Ascending aorta (tissue), 2 donors: ENCODE measurements around the gene COL8A2. TPM values are rescaled to one million over a fixed set of nuclear protein-coding genes. Genes with fewer than 3 reads are reported as not detected.

Source experiments
- DNase-seq, 2 donors: peaks; one replicate each; pipeline ENCODE4 v3.0.0-alpha.2; 2019; ENCODE audit warnings: low spot score in 2 of 2
- H3K27ac ChIP-seq, 2 donors: fragments of 200-600 bp; sonication (generic); one replicate each; pipeline ENCODE4 v1.5.1; 2016 to 2017; ENCODE audit warnings: mild to moderate bottlenecking in 1 of 2
- H3K27me3 ChIP-seq: fragments of 200-600 bp; sonication (generic); one replicate; pipeline ENCODE4 v1.5.1; 2017
- H3K36me3 ChIP-seq, 2 donors: fragments of 200-600 bp; sonication (generic); one replicate each; pipeline ENCODE4 v1.5.1; 2016
- H3K4me1 ChIP-seq, 2 donors: fragments of 200-600 bp; sonication (generic); one replicate each; pipeline ENCODE4 v1.5.1; 2016 to 2017; ENCODE audit warnings: mild to moderate bottlenecking in 1 of 2
- H3K4me3 ChIP-seq, 2 donors: fragments of 200-600 bp; sonication (generic); one replicate each; pipeline ENCODE4 v1.5.1; 2016 to 2017; ENCODE audit warnings: mild to moderate bottlenecking in 1 of 2
- H3K9me3 ChIP-seq, 2 donors: fragments of 200-600 bp; sonication (generic); one replicate each; pipeline ENCODE4 v1.5.1; 2016
- intact Hi-C: fragments of 100-400 bp; cut with DNase I; formaldehyde crosslinking; loops from one replicate; pipeline ENCODE4 v1.15.1; 2023
- total RNA-seq: library from RNA; depleted of rRNA; stranded (reverse); fragments of >200 nt; gene quantifications from one replicate; pipeline ENCODE4 v1.1.0, GENCODE V29; 2016
- TF ChIP-seq, protein P1 (sequence below), 3 experiments: fragments of 200-600 bp in 2 of 3; fragments of 450-650 bp in 1 of 3; sonication (generic) in 2 of 3; IDR thresholded peaks; one replicate each; pipeline ENCODE4 v1.5.1; 2016 to 2019; ENCODE audit warnings: antibody characterized with exemption in 3 of 3, mild to moderate bottlenecking in 1 of 3, moderate library complexity in 1 of 3

The COL8A2 gene
- total RNA-seq, 1 donor from 2014 or later: 41.7 TPM

- Histone ChIP-seq H3K4me1 (peaks cover 4 to 9% of the 10 kb centered on the region in 2 donors), H3K4me3 (no peak overlapping the region), H3K27ac (no peak overlapping the region), H3K9me3 (no peaks in the 10 kb centered on the region), H3K36me3 (peaks cover 28 to 34% of the 10 kb centered on the region in 2 donors), H3K27me3 (no peaks in the 10 kb centered on the region)
- intact Hi-C loops: no loop called here
- no peak for DNase-seq
- TF ChIP-seq, protein P1, sequence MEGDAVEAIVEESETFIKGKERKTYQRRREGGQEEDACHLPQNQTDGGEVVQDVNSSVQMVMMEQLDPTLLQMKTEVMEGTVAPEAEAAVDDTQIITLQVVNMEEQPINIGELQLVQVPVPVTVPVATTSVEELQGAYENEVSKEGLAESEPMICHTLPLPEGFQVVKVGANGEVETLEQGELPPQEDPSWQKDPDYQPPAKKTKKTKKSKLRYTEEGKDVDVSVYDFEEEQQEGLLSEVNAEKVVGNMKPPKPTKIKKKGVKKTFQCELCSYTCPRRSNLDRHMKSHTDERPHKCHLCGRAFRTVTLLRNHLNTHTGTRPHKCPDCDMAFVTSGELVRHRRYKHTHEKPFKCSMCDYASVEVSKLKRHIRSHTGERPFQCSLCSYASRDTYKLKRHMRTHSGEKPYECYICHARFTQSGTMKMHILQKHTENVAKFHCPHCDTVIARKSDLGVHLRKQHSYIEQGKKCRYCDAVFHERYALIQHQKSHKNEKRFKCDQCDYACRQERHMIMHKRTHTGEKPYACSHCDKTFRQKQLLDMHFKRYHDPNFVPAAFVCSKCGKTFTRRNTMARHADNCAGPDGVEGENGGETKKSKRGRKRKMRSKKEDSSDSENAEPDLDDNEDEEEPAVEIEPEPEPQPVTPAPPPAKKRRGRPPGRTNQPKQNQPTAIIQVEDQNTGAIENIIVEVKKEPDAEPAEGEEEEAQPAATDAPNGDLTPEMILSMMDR (IDR thresholded peaks at IDR 0.05): no peak
Measured at GRCh38 chr1:36168514-36168913, 43.5 kb upstream of the COL8A2 start.

GRCh38 chr1:36166938-36167905 lies 42.2 kb upstream of the COL8A2 start:
- Histone ChIP-seq H3K27ac (peak overlapping the region in 1 of 2 donors; percentile 44), H3K9me3 (no peaks in the 10 kb centered on the region), H3K4me3 (no peak overlapping the region), H3K27me3 (no peaks in the 10 kb centered on the region), H3K4me1 (peaks cover 9 to 18% of the 10 kb centered on the region in 2 donors), H3K36me3 (peaks cover 15 to 21% of the 10 kb centered on the region in 2 donors)
- intact Hi-C loops: no loop called here
- TF ChIP-seq, protein P1 (IDR thresholded peaks at IDR 0.05): no peak
- no peak for DNase-seq

DNA sequence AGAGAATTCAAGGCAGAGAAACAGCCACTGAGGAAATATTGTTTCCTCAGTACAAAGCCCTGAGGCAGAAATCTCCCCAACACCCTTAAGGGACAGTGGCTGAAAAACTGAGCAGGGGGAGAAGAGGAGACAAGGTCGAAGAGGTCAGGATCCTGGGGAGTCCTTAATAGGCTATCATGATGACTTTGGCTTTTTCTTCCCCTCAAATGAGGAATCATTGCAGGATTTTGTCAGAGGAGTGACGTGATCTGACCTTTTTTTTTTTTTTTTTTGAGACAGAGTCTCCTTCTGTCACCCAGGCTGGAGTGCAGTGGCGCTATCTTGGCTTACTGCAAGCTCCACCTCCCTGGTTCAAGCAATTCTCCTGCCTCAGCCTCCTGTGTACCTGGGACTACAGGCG lies 41.1 kb upstream of the COL8A2 start:
- Histone ChIP-seq H3K9me3 (no peaks in the 10 kb centered on the region), H3K4me1 (peaks cover 12 to 26% of the 10 kb centered on the region in 2 donors), H3K4me3 (no peak overlapping the region), H3K27me3 (no peaks in the 10 kb centered on the region), H3K27ac (peak overlapping the region; percentile 44 to 50), H3K36me3 (peaks cover 4 to 10% of the 10 kb centered on the region in 2 donors)
- TF ChIP-seq, protein P1 (IDR thresholded peaks at IDR 0.05): no peak
- intact Hi-C loops: no loop called here
- DNase-seq: no peak

DNA sequence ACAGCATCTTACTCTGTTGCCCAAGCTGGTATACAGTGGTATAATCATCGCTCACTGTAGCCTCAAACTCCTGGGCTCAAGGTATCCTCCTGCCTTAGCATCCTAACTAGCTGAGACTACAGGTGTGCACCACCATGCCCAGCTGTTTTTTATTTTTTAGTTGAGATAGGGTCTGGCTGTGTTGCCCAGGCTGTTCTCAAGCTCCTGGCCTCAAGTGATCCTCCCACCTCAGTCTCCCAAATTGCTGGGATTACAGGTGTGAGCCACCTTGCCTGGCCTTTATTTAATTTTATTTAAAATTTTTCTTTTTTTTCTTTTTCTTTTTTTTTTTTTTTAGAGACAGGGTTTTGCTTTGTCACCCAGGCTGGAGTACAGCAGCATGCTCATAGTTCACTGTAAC lies 40.1 kb upstream of the COL8A2 start:
- Histone ChIP-seq H3K27ac (peak overlapping the region; percentile 44 to 50), H3K36me3 (peaks cover 0 to 6% of the 10 kb centered on the region in 2 donors), H3K4me1 (peaks cover 15 to 32% of the 10 kb centered on the region in 2 donors), H3K27me3 (no peaks in the 10 kb centered on the region), H3K9me3 (no peaks in the 10 kb centered on the region), H3K4me3 (no peak overlapping the region)
- DNase-seq: no peak
- TF ChIP-seq, protein P1 (IDR thresholded peaks at IDR 0.05): no peak
- intact Hi-C loops: no loop called here

- Histone ChIP-seq H3K27ac (peak overlapping the region in 1 of 2 donors; percentile 10), H3K4me1 (peaks cover 18 to 40% of the 10 kb centered on the region in 2 donors), H3K4me3 (no peak overlapping the region), H3K9me3 (no peaks in the 10 kb centered on the region), H3K36me3 (peaks cover 0 to 6% of the 10 kb centered on the region in 2 donors), H3K27me3 (no peaks in the 10 kb centered on the region)
- intact Hi-C loops: no loop called here
- TF ChIP-seq, protein P1 (IDR thresholded peaks at IDR 0.05): no peak
- no peak for DNase-seq
Measured at GRCh38 chr1:36164361-36164760, 39.3 kb upstream of the COL8A2 start.
